ENCODE data around the gene LYPD6.

DNA sequence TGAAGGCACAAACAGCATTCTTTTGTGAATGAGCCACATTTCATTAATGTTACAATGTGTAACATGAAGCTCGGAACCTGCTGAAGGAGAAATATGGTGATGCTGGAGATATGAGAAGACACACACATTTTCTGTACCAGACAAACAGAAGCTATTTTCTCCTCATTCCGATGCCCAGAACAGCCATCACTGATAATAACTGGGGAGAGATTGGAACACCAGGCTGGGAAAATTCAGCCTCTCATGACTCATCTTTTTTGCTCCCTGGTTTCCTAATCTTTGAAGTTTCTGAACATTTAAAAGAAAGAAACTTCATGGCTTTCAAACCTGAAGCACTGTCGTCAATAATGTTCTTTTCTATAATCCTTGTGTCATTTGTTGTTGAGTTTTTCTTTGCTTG is 110.9 kb downstream of the LYPD6 start:
- TF ChIP-seq, protein P1, sequence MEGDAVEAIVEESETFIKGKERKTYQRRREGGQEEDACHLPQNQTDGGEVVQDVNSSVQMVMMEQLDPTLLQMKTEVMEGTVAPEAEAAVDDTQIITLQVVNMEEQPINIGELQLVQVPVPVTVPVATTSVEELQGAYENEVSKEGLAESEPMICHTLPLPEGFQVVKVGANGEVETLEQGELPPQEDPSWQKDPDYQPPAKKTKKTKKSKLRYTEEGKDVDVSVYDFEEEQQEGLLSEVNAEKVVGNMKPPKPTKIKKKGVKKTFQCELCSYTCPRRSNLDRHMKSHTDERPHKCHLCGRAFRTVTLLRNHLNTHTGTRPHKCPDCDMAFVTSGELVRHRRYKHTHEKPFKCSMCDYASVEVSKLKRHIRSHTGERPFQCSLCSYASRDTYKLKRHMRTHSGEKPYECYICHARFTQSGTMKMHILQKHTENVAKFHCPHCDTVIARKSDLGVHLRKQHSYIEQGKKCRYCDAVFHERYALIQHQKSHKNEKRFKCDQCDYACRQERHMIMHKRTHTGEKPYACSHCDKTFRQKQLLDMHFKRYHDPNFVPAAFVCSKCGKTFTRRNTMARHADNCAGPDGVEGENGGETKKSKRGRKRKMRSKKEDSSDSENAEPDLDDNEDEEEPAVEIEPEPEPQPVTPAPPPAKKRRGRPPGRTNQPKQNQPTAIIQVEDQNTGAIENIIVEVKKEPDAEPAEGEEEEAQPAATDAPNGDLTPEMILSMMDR (IDR thresholded peaks at IDR 0.05; ENCODE audit: borderline replicate concordance, extremely low read depth, low read length, poor library complexity, severe bottlenecking): no peak
- TF ChIP-seq EZH2 (IDR thresholded peaks at IDR 0.05; ENCODE audit: borderline replicate concordance, low read depth, low read length, severe bottlenecking): no peak
